OCI-LY3 (cell line): ENCODE measurements around the gene NCKAP5.

Source experiments
- H2AFZ ChIP-seq: fragments of 200-600, 300-600 bp; shearing (Covaris generic); 2 replicates; pipeline ENCODE4 v1.6.0; 2014; ENCODE audit warnings: antibody characterized with exemption, low read depth, low read length
- H3K27ac ChIP-seq: fragments of 200-600, 300-600 bp; sonication (generic); 2 replicates; pipeline ENCODE4 v1.5.1; 2014; ENCODE audit warnings: mild to moderate bottlenecking, low read length, moderate library complexity, mixed read lengths
- H3K27me3 ChIP-seq: fragments of 200-600, 300-600 bp; sonication (generic); 2 replicates; pipeline ENCODE4 v1.6.1; 2014; ENCODE audit warnings: low read depth, low read length, mixed read lengths
- H3K36me3 ChIP-seq: fragments of 200-600, 300-600 bp; sonication (generic); replicated peaks from 2 replicates; pipeline ENCODE3; 2014; ENCODE audit warnings: low read depth, low read length, mixed read lengths
- H3K4me1 ChIP-seq: fragments of 300-600, 200-600 bp; sonication (generic); 2 replicates; pipeline ENCODE4 v1.6.1; 2014; ENCODE audit warnings: low read length, mixed read lengths
- H3K4me2 ChIP-seq: fragments of 200-600, 300-600 bp; sonication (generic); 2 replicates; pipeline ENCODE4 v1.6.1; 2014; ENCODE audit warnings: low read length, mixed read lengths
- H3K4me3 ChIP-seq: fragments of 300-600, 200-600 bp; sonication (generic); 2 replicates; pipeline ENCODE4 v1.5.1; 2014; ENCODE audit warnings: antibody characterized with exemption, mild to moderate bottlenecking, low read length, moderate library complexity
- H3K79me2 ChIP-seq: fragments of 300-600, 200-600 bp; shearing (Covaris generic); 2 replicates; pipeline ENCODE4 v1.6.1; 2014; ENCODE audit warnings: mild to moderate bottlenecking, low read length, mixed read lengths
- H3K9ac ChIP-seq: fragments of 300-600, 200-600 bp; shearing (Covaris generic); 2 replicates; pipeline ENCODE4 v1.6.0; 2014; ENCODE audit warnings: mild to moderate bottlenecking, low read length, moderate library complexity
- H3K9me3 ChIP-seq: fragments of 200-600, 300-600 bp; shearing (Covaris generic); 2 replicates; pipeline ENCODE4 v1.6.1; 2014; ENCODE audit warnings: low read length, mixed read lengths; ENCODE audit not compliant: insufficient read depth
- H4K20me1 ChIP-seq: fragments of 200-600, 300-600 bp; sonication (generic); 2 replicates; pipeline ENCODE4 v1.6.1; 2016; ENCODE audit warnings: low read length, mixed read lengths; ENCODE audit not compliant: insufficient read depth
- EZH2phosphoT487 ChIP-seq: fragments of 200-600 bp; shearing (Covaris generic); IDR thresholded peaks from 2 replicates; pipeline ENCODE4 v1.6.1; 2018; ENCODE audit warnings: antibody characterized with exemption, mixed run types, low read depth
- TF ChIP-seq, protein P1 (sequence below): fragments of 200-600, 300-600 bp; sonication (generic); IDR thresholded peaks from 2 replicates; pipeline ENCODE4 v1.5.1; 2014; ENCODE audit warnings: antibody characterized with exemption, low read length, low read depth

The NCKAP5 gene

DNA sequence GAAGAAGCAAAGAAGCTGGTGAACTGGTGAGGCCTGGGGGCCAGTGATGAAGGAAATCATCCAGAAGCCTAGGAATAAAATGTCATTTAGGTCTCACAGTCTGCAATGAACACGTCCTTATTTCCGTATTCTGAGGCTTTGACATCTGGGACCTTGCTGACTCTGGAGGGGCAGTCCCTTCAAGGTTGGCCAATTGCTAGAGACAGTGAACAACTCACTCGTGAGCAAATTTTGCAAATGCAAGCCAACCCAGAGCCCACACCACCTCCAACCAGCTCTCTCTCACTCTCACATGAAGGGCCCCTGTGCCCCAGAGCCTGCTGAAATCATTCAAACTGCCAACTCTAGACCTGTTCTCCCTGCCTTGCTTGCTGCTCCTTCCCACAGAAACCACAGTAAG lies 619.2 kb downstream of the NCKAP5 start:
- peak overlapping the region; percentile 83 for H2AFZ ChIP-seq
- H3K36me3 ChIP-seq = no peaks in the 10 kb centered on the region
- H3K9ac ChIP-seq = peak overlapping the region; percentile 62
- no peaks in the 10 kb centered on the region for H3K79me2 ChIP-seq
- no peaks in the 10 kb centered on the region for H4K20me1 ChIP-seq
- peak overlapping the region; percentile 84 for H3K27ac ChIP-seq
- TF ChIP-seq EZH2phosphoT487 = no peak
- TF ChIP-seq, protein P1, sequence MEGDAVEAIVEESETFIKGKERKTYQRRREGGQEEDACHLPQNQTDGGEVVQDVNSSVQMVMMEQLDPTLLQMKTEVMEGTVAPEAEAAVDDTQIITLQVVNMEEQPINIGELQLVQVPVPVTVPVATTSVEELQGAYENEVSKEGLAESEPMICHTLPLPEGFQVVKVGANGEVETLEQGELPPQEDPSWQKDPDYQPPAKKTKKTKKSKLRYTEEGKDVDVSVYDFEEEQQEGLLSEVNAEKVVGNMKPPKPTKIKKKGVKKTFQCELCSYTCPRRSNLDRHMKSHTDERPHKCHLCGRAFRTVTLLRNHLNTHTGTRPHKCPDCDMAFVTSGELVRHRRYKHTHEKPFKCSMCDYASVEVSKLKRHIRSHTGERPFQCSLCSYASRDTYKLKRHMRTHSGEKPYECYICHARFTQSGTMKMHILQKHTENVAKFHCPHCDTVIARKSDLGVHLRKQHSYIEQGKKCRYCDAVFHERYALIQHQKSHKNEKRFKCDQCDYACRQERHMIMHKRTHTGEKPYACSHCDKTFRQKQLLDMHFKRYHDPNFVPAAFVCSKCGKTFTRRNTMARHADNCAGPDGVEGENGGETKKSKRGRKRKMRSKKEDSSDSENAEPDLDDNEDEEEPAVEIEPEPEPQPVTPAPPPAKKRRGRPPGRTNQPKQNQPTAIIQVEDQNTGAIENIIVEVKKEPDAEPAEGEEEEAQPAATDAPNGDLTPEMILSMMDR = no peak
- H3K4me3 ChIP-seq = peak overlapping the region; percentile 56
- no peaks in the 10 kb centered on the region for H3K9me3 ChIP-seq
- peaks cover 59% of the 10 kb centered on the region for H3K4me1 ChIP-seq
- peak overlapping the region; percentile 85 for H3K4me2 ChIP-seq
- no peaks in the 10 kb centered on the region for H3K27me3 ChIP-seq

DNA sequence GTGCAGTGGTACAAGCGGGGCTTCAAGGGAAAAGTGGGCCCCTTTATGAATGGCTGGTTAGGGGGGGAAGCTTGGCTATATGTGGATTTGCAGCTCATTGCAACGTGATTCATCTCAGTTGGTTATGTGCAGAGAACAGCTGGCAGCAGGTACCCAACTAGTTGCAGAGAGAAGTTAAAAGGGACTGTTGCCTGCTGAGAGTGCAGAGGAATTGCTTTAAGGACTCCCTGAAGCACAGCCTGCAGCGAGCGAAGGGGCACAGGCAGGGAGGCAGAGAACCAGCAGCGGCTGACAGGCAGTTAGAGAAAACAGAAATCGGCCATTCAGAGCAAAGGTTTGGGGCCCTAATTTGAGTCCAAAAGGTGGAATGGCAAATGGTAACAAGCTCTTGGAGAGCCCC lies 620.1 kb downstream of the NCKAP5 start:
- no peak overlapping the region for H3K9ac ChIP-seq
- H3K4me2 ChIP-seq = no peak overlapping the region
- H3K79me2 ChIP-seq = no peaks in the 10 kb centered on the region
- no peaks in the 10 kb centered on the region for H4K20me1 ChIP-seq
- no peaks in the 10 kb centered on the region for H3K27me3 ChIP-seq
- H3K27ac ChIP-seq = no peak overlapping the region
- no peaks in the 10 kb centered on the region for H3K9me3 ChIP-seq
- H2AFZ ChIP-seq = no peak overlapping the region
- H3K4me1 ChIP-seq = peaks cover 50% of the 10 kb centered on the region
- H3K36me3 ChIP-seq = no peaks in the 10 kb centered on the region
- H3K4me3 ChIP-seq = no peak overlapping the region
- TF ChIP-seq, protein P1 = no peak
- no peak for TF ChIP-seq EZH2phosphoT487

DNA sequence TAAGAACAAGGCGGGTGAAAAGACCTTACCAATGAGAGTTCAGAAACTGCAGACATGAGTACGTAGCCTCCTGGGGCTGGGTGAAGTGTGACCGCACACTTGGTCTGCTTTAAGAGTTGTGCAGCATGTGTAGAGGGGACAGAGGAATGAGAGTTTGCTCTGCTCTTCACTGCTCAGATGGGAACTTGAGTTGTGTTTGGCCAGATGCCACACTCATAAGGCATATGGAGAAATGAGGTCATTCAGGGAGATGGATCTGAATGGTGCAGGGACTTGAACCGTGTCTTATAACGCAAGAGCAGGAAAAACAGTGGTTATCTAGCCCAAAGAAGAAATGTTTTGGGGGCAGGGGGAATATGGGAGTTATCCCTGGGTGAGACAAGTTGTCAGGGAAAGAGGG lies 624.4 kb downstream of the NCKAP5 start:
- peaks cover 10% of the 10 kb centered on the region for H3K4me1 ChIP-seq
- H3K27me3 ChIP-seq = no peaks in the 10 kb centered on the region
- H3K79me2 ChIP-seq = no peaks in the 10 kb centered on the region
- H3K27ac ChIP-seq = no peak overlapping the region
- H2AFZ ChIP-seq = no peak overlapping the region
- H3K9ac ChIP-seq = no peak overlapping the region
- no peaks in the 10 kb centered on the region for H3K36me3 ChIP-seq
- no peaks in the 10 kb centered on the region for H4K20me1 ChIP-seq
- H3K4me2 ChIP-seq = no peak overlapping the region
- H3K9me3 ChIP-seq = no peaks in the 10 kb centered on the region
- no peak for TF ChIP-seq EZH2phosphoT487
- TF ChIP-seq, protein P1 = no peak
- H3K4me3 ChIP-seq = no peak overlapping the region

DNA sequence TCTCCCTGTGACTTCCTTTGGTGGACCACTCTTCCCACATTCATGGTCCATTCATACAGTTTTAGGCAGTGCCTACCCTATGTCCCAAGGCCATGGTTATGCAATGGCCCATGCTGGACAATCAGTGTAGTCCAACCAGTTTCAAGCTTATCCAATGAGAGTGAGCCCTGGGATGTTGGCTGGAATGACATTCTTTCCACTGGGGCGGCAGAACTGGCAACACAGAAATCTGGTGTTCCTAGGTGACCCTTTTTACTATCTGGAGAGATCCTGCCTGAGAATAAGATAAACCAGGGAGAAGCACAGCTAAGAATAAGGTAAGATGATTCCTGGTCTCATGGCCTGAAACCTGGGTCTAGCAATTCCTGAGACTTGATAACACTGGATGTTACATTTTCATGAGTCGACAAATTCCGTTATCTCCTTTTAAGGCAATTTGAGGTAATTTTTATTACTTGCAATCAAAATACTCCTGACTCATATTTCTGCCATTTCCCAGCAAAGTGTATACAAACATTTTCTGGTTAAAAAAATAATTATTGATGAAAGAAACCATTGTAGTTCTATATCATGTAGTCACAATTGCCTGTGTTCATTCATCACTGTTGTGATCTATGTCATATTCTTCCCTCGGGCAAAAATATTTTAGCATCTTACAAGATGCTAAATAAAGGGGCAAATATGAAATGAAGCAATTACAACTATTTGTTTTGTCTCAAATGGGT lies 626.8 kb downstream of the NCKAP5 start:
- no peak overlapping the region for H3K4me3 ChIP-seq
- H3K4me1 ChIP-seq = peaks cover 16% of the 10 kb centered on the region
- no peak overlapping the region for H3K9ac ChIP-seq
- H3K79me2 ChIP-seq = no peaks in the 10 kb centered on the region
- H3K27ac ChIP-seq = no peak overlapping the region
- H4K20me1 ChIP-seq = no peaks in the 10 kb centered on the region
- H3K27me3 ChIP-seq = no peaks in the 10 kb centered on the region
- H3K9me3 ChIP-seq = no peaks in the 10 kb centered on the region
- no peak overlapping the region for H3K4me2 ChIP-seq
- H3K36me3 ChIP-seq = no peaks in the 10 kb centered on the region
- no peak for TF ChIP-seq EZH2phosphoT487
- TF ChIP-seq, protein P1 = no peak
- no peak overlapping the region for H2AFZ ChIP-seq
